ENCODE data around the gene CYB5R4.
"Not testable (repeated sequence)": the region's sequence is repeated elsewhere in the genome, so short reads cannot be mapped to it uniquely, and the experiment has no call there.

DNA sequence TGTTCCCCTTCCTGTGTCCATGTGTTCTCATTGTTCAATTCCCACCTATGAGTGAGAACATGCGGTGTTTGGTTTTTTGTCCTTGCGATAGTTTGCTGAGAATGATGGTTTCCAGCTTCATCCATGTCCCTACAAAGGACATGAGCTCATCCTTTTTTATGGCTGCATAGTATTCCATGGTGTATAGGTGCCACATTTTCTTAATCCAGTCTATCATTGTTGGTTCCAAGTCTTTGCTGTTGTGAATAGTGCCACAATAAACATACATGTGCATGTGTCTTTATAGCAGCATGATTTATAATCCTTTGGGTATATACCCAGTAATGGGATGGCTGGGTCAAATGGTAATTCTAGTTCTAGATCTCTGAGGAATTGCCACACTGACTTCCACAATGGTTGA lies 37.6 kb downstream of the CYB5R4 start:
- TF ChIP-seq, protein P1, sequence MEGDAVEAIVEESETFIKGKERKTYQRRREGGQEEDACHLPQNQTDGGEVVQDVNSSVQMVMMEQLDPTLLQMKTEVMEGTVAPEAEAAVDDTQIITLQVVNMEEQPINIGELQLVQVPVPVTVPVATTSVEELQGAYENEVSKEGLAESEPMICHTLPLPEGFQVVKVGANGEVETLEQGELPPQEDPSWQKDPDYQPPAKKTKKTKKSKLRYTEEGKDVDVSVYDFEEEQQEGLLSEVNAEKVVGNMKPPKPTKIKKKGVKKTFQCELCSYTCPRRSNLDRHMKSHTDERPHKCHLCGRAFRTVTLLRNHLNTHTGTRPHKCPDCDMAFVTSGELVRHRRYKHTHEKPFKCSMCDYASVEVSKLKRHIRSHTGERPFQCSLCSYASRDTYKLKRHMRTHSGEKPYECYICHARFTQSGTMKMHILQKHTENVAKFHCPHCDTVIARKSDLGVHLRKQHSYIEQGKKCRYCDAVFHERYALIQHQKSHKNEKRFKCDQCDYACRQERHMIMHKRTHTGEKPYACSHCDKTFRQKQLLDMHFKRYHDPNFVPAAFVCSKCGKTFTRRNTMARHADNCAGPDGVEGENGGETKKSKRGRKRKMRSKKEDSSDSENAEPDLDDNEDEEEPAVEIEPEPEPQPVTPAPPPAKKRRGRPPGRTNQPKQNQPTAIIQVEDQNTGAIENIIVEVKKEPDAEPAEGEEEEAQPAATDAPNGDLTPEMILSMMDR (IDR thresholded peaks at IDR 0.05): not testable (repeated sequence)
- TF ChIP-seq POLR2A (IDR thresholded peaks at IDR 0.05): not testable (repeated sequence)
